ENCODE results near the gene TMC1. TPM values are rescaled to one million over a fixed set of nuclear protein-coding genes. Genes with fewer than 3 reads are reported as not detected.

TMC1 gene
- total and polyA plus RNA-seq, 2 of the 8 experiments (the other 6 are each of a cell fraction or from before 2014, with no cell fraction given): 0.95 to 0.98 TPM

DNA sequence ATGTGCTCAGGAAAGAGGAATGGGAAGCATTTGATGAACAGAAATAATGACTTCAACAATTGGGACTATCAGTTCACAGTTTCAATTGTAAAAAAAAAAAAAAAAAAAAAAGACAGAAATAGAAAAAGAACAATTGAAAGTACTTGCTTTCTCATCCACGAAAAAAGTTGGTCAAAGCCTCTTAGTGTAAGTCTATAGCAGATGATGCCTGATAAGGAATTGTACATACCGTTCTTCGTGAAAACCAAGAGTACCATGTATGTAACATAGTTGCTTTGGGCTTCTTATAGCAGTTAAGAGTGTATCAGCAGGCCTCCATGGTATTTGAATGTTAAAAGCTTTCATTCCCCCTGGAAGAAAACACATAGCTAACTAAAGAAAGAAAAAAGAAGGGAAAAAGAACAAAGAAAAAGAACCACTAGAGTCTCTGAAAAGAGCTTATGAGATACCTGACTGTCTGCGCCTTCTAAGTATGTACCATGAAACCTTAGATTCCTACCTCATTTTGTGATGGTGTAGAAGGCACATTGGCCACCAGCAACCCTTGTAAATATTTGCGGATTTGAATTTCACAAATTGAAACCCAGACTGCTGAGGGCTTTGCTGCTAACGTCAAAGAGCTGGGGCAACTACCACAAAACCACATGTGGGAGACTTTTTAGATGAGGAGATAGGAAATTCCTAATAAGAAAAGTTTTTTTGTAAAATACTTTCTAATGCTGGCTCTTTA is 75.2 kb downstream of the TMC1 start (continued):
- no peak for TF ChIP-seq RFX5 (IDR thresholded peaks at IDR 0.05; ENCODE audit: borderline replicate concordance, low read depth, low read length)
- TF ChIP-seq, protein P1, sequence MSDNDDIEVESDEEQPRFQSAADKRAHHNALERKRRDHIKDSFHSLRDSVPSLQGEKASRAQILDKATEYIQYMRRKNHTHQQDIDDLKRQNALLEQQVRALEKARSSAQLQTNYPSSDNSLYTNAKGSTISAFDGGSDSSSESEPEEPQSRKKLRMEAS (IDR thresholded peaks at IDR 0.05): no peak
- TF ChIP-seq EP300 (IDR thresholded peaks at IDR 0.05; ENCODE audit: borderline replicate concordance in 1 of 2, low read depth in 2 of 2, low read length in 2 of 2): no peak
- TF ChIP-seq ZNF274 (IDR thresholded peaks at IDR 0.05; ENCODE audit: borderline replicate concordance, extremely low read depth, low read length): no peak
- no peak for TF ChIP-seq TBP (IDR thresholded peaks at IDR 0.05; ENCODE audit: low read depth, low read length)
- TF ChIP-seq RAD21 (IDR thresholded peaks at IDR 0.05 in 1 of 2, conservative IDR thresholded peaks at IDR 0.05 in 1 of 2; ENCODE audit: low read depth in 2 of 2, low read length in 2 of 2): no peak
- TF ChIP-seq SIX5 (IDR thresholded peaks at IDR 0.05; ENCODE audit: low read depth, low read length): no peak
- no peak for TF ChIP-seq TCF12 (IDR thresholded peaks at IDR 0.05; ENCODE audit: low read depth, low read length)
- TF ChIP-seq PHF8 (conservative IDR thresholded peaks at IDR 0.05; ENCODE audit: low read depth, low read length): no peak
- TF ChIP-seq, protein P2, sequence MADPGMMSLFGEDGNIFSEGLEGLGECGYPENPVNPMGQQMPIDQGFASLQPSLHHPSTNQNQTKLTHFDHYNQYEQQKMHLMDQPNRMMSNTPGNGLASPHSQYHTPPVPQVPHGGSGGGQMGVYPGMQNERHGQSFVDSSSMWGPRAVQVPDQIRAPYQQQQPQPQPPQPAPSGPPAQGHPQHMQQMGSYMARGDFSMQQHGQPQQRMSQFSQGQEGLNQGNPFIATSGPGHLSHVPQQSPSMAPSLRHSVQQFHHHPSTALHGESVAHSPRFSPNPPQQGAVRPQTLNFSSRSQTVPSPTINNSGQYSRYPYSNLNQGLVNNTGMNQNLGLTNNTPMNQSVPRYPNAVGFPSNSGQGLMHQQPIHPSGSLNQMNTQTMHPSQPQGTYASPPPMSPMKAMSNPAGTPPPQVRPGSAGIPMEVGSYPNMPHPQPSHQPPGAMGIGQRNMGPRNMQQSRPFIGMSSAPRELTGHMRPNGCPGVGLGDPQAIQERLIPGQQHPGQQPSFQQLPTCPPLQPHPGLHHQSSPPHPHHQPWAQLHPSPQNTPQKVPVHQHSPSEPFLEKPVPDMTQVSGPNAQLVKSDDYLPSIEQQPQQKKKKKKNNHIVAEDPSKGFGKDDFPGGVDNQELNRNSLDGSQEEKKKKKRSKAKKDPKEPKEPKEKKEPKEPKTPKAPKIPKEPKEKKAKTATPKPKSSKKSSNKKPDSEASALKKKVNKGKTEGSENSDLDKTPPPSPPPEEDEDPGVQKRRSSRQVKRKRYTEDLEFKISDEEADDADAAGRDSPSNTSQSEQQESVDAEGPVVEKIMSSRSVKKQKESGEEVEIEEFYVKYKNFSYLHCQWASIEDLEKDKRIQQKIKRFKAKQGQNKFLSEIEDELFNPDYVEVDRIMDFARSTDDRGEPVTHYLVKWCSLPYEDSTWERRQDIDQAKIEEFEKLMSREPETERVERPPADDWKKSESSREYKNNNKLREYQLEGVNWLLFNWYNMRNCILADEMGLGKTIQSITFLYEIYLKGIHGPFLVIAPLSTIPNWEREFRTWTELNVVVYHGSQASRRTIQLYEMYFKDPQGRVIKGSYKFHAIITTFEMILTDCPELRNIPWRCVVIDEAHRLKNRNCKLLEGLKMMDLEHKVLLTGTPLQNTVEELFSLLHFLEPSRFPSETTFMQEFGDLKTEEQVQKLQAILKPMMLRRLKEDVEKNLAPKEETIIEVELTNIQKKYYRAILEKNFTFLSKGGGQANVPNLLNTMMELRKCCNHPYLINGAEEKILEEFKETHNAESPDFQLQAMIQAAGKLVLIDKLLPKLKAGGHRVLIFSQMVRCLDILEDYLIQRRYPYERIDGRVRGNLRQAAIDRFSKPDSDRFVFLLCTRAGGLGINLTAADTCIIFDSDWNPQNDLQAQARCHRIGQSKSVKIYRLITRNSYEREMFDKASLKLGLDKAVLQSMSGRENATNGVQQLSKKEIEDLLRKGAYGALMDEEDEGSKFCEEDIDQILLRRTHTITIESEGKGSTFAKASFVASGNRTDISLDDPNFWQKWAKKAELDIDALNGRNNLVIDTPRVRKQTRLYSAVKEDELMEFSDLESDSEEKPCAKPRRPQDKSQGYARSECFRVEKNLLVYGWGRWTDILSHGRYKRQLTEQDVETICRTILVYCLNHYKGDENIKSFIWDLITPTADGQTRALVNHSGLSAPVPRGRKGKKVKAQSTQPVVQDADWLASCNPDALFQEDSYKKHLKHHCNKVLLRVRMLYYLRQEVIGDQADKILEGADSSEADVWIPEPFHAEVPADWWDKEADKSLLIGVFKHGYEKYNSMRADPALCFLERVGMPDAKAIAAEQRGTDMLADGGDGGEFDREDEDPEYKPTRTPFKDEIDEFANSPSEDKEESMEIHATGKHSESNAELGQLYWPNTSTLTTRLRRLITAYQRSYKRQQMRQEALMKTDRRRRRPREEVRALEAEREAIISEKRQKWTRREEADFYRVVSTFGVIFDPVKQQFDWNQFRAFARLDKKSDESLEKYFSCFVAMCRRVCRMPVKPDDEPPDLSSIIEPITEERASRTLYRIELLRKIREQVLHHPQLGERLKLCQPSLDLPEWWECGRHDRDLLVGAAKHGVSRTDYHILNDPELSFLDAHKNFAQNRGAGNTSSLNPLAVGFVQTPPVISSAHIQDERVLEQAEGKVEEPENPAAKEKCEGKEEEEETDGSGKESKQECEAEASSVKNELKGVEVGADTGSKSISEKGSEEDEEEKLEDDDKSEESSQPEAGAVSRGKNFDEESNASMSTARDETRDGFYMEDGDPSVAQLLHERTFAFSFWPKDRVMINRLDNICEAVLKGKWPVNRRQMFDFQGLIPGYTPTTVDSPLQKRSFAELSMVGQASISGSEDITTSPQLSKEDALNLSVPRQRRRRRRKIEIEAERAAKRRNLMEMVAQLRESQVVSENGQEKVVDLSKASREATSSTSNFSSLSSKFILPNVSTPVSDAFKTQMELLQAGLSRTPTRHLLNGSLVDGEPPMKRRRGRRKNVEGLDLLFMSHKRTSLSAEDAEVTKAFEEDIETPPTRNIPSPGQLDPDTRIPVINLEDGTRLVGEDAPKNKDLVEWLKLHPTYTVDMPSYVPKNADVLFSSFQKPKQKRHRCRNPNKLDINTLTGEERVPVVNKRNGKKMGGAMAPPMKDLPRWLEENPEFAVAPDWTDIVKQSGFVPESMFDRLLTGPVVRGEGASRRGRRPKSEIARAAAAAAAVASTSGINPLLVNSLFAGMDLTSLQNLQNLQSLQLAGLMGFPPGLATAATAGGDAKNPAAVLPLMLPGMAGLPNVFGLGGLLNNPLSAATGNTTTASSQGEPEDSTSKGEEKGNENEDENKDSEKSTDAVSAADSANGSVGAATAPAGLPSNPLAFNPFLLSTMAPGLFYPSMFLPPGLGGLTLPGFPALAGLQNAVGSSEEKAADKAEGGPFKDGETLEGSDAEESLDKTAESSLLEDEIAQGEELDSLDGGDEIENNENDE (IDR thresholded peaks at IDR 0.05; ENCODE audit: insufficient replicate concordance, low read length): no peak

Data from H1 (cell line).